ENCODE data around the gene NLGN1.

NLGN1 gene

GRCh38 chr3:173702561-173702960 is 305.0 kb downstream of the NLGN1 start:
- DNase-seq (ENCODE audit: insufficient read length) (no peak), FAIRE-seq (no peak)
- no peak for TF ChIP-seq POLR2A (IDR thresholded peaks at IDR 0.05; ENCODE audit: low read depth, low read length)
- no peak for TF ChIP-seq TAF1 (IDR thresholded peaks at IDR 0.05; ENCODE audit: borderline replicate concordance, low read depth, low read length)
- no peak for TF ChIP-seq POLR2AphosphoS5 (IDR thresholded peaks at IDR 0.05; ENCODE audit: low read depth, low read length)

GRCh38 chr3:173703771-173704170 is 306.2 kb downstream of the NLGN1 start:
- DNase-seq (ENCODE audit: insufficient read length): no peak
- TF ChIP-seq POLR2AphosphoS5 (IDR thresholded peaks at IDR 0.05; ENCODE audit: low read depth, low read length) (no peak), TAF1 (IDR thresholded peaks at IDR 0.05; ENCODE audit: borderline replicate concordance, low read depth, low read length) (no peak), POLR2A (IDR thresholded peaks at IDR 0.05; ENCODE audit: low read depth, low read length) (no peak)
- FAIRE-seq: no peak

GRCh38 chr3:173706630-173707029 is 309.1 kb downstream of the NLGN1 start:
- no peak for TF ChIP-seq POLR2AphosphoS5 (IDR thresholded peaks at IDR 0.05; ENCODE audit: low read depth, low read length)
- TF ChIP-seq POLR2A (IDR thresholded peaks at IDR 0.05; ENCODE audit: low read depth, low read length): no peak
- no peak for TF ChIP-seq TAF1 (IDR thresholded peaks at IDR 0.05; ENCODE audit: borderline replicate concordance, low read depth, low read length)
- no peak for FAIRE-seq
- no peak for DNase-seq (ENCODE audit: insufficient read length)

- DNase-seq (ENCODE audit: insufficient read length) (no peak), FAIRE-seq (no peak)
- no peak for TF ChIP-seq TAF1 (IDR thresholded peaks at IDR 0.05; ENCODE audit: borderline replicate concordance, low read depth, low read length)
- TF ChIP-seq POLR2A (IDR thresholded peaks at IDR 0.05; ENCODE audit: low read depth, low read length): no peak
- no peak for TF ChIP-seq POLR2AphosphoS5 (IDR thresholded peaks at IDR 0.05; ENCODE audit: low read depth, low read length)
These were observed 310.6 kb downstream of the NLGN1 start for GRCh38 chr3:173708191-173708590.

- no peak for FAIRE-seq
- TF ChIP-seq POLR2A (IDR thresholded peaks at IDR 0.05; ENCODE audit: low read depth, low read length) (no peak), TAF1 (IDR thresholded peaks at IDR 0.05; ENCODE audit: borderline replicate concordance, low read depth, low read length) (no peak), POLR2AphosphoS5 (IDR thresholded peaks at IDR 0.05; ENCODE audit: low read depth, low read length) (no peak)
- DNase-seq (ENCODE audit: insufficient read length): no peak
These were observed 311.5 kb downstream of the NLGN1 start for GRCh38 chr3:173709026-173709425.

GRCh38 chr3:173711619-173712018 is 314.1 kb downstream of the NLGN1 start:
- DNase-seq (ENCODE audit: insufficient read length): no peak
- FAIRE-seq: no peak
- TF ChIP-seq TAF1 (IDR thresholded peaks at IDR 0.05; ENCODE audit: borderline replicate concordance, low read depth, low read length) (no peak), POLR2A (IDR thresholded peaks at IDR 0.05; ENCODE audit: low read depth, low read length) (no peak), POLR2AphosphoS5 (IDR thresholded peaks at IDR 0.05; ENCODE audit: low read depth, low read length) (no peak)

DNA sequence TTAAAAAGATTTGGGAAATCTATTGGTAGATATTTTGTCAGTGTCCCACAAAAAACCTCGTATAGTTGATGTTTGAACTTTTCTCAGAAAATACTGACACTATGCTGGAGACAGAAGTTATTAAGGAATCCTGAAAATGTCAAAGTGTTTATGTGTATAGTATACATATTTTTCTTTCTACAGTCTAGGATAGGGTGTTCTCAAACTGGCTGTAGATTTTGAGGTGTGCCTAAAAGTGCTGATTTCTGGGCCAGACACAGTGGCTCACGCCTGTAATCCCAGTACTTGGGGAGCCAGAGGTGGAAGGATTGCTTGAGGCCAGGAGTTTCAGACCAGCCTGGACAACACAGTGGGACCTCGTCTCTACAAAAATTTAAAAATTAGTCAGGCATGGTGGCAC is 322.0 kb downstream of the NLGN1 start:
- FAIRE-seq (no peak), DNase-seq (ENCODE audit: insufficient read length) (no peak)
- TF ChIP-seq POLR2A (IDR thresholded peaks at IDR 0.05; ENCODE audit: low read depth, low read length): no peak
- no peak for TF ChIP-seq TAF1 (IDR thresholded peaks at IDR 0.05; ENCODE audit: borderline replicate concordance, low read depth, low read length)
- TF ChIP-seq POLR2AphosphoS5 (IDR thresholded peaks at IDR 0.05; ENCODE audit: low read depth, low read length): no peak

DNA sequence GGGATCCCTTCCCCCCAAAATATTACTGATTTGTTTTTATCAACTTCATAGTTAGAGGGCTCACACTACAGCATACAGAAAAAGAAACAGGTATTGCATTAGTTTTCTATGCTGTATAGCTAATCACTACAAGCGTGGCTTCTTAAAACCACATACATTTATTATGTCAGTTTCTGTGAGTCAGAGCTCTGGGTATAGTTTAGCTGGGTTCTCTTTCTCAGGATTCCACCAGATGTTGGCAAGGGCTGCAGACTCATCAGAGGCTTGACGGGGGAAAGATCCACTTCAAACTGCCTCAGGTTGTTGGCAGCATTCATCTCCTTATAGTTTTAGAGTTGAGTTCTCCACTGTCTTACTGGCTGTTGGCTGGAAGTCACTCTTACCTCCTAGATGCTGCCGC is 328.0 kb downstream of the NLGN1 start:
- FAIRE-seq (no peak), DNase-seq (ENCODE audit: insufficient read length) (no peak)
- TF ChIP-seq TAF1 (IDR thresholded peaks at IDR 0.05; ENCODE audit: borderline replicate concordance, low read depth, low read length) (no peak), POLR2A (IDR thresholded peaks at IDR 0.05; ENCODE audit: low read depth, low read length) (no peak), POLR2AphosphoS5 (IDR thresholded peaks at IDR 0.05; ENCODE audit: low read depth, low read length) (no peak)

GRCh38 chr3:173730391-173730790 is 332.8 kb downstream of the NLGN1 start:
- no peak for TF ChIP-seq POLR2AphosphoS5 (IDR thresholded peaks at IDR 0.05; ENCODE audit: low read depth, low read length)
- no peak for TF ChIP-seq TAF1 (IDR thresholded peaks at IDR 0.05; ENCODE audit: borderline replicate concordance, low read depth, low read length)
- no peak for TF ChIP-seq POLR2A (IDR thresholded peaks at IDR 0.05; ENCODE audit: low read depth, low read length)
- no peak for FAIRE-seq
- DNase-seq (ENCODE audit: insufficient read length): no peak

DNA sequence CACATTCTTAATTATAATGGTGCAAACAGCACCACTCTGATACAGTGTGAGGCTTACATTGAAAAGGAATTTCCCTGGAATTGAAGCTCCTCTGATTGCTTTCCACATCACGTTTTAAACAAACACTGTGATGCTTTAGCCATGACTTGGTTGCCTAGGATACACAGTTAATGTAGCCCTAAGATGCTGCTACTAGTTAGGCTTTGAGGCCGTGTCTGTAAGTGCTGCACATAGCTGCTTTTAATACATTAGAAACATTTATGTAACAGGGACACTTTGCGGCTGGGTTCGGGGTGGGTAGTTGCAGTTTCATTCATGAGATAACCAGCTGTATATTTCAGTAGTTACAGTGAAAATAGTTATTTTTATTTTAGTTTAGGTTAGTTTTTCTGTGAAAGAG is 334.7 kb downstream of the NLGN1 start:
- no peak for TF ChIP-seq POLR2AphosphoS5 (IDR thresholded peaks at IDR 0.05; ENCODE audit: low read depth, low read length)
- TF ChIP-seq POLR2A (IDR thresholded peaks at IDR 0.05; ENCODE audit: low read depth, low read length): no peak
- TF ChIP-seq TAF1 (IDR thresholded peaks at IDR 0.05; ENCODE audit: borderline replicate concordance, low read depth, low read length): no peak
- FAIRE-seq (no peak), DNase-seq (ENCODE audit: insufficient read length) (no peak)

GRCh38 chr3:173733029-173733652 is 335.6 kb downstream of the NLGN1 start:
- no peak for TF ChIP-seq POLR2A (IDR thresholded peaks at IDR 0.05; ENCODE audit: low read depth, low read length)
- DNase-seq (ENCODE audit: insufficient read length) (no peak), FAIRE-seq (no peak)

- FAIRE-seq (no peak), DNase-seq (ENCODE audit: insufficient read length) (no peak)
These were observed 336.9 kb downstream of the NLGN1 start for GRCh38 chr3:173734473-173734872.

More at GRCh38 chr3:173734473-173734872, 336.9 kb downstream of the NLGN1 start:
- TF ChIP-seq POLR2A (IDR thresholded peaks at IDR 0.05; ENCODE audit: low read depth, low read length) (no peak), POLR2AphosphoS5 (IDR thresholded peaks at IDR 0.05; ENCODE audit: low read depth, low read length) (no peak), TAF1 (IDR thresholded peaks at IDR 0.05; ENCODE audit: borderline replicate concordance, low read depth, low read length) (no peak)

Measured in GM12892 (cell line).